Subcutaneous preadipocyte (primary cell): ENCODE results near the gene BTG2. TPM values are rescaled to one million over a fixed set of nuclear protein-coding genes. Genes with fewer than 3 reads are reported as not detected.

Experiments
- small RNA-seq: library from RNA; depleted of rRNA; stranded (forward); fragments of <200 nt; gene quantifications from one replicate; pipeline ENCODE3, GENCODE V24; 2012
- total RNA-seq: library from RNA; depleted of rRNA; stranded (reverse); fragments of >200 nt; gene quantifications from 2 replicates; pipeline ENCODE4 v1.2.3, GENCODE V29; 2012

The BTG2 gene, protein sequence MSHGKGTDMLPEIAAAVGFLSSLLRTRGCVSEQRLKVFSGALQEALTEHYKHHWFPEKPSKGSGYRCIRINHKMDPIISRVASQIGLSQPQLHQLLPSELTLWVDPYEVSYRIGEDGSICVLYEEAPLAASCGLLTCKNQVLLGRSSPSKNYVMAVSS
- 6.8 and 9.9 TPM in 2 replicates for total RNA-seq

DNA sequence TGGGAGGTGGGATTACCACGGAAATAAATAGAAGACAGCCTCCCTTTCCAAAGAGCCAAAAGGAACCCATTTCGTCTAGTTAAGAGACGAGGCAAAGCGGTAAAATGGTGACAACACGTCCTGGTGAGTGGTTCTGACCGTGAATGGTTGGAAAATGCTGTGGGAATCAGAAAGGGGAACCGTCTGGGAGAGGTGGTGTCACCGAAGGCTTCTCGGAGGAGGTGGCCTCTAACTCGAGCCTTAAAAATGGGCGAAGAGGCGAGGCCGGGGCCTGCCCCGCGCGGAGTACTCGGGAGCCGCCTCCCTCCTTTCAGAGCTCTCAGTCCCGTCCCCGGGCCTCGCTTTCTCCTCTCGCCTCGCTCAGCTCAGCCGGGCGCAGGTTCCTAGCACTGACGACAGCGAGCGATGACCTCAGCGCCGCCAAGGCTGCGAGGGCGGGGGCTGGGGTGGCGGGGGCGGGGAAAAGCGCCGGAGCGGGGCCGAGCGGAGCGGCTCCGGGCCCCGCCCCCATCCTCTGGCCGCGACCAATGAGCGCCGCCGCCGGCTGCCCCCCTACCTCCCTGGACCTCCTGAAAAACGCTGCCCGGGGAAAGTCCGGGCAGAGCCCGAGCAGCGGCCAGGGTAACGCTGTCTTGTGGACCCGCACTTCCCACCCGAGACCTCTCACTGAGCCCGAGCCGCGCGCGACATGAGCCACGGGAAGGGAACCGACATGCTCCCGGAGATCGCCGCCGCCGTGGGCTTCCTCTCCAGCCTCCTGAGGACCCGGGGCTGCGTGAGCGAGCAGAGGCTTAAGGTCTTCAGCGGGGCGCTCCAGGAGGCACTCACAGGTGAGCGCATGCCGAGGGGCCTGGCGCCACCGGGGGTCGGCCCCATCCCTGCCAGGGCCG, at the start of gene BTG2:
TSS of gene BTG2 (plus strand) at position 601 of the 890 bp plus-strand sequence. CDS start at position 689, 88 bp downstream.

DNA sequence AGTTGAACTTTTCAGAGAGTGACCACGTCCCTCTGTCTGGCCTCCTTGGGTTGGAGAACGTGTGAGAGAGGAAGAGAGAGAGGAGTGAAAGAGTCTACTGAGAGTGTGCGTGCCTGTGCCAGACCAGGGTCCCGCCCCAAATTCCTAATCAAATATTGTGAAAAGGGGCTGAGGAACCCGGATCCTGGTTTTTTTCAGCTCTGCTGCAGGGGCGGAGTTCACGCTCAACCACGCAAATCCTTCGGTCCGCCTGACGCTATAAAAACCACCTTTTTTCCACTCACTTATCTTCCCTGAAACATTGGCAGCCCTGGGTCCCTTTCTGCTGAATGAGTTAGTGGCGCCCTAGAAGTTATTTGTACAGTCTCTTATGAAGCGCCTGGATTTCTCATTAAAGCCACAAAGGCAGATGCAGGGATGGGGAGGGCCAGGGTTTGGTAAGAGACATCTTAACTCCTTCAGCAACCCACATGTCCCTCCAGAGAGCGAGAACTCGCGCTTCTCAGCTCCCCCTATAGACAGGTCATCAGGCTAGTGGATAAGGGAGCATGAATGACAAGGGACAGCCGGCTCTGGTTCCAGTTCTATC, 45.8 kb downstream of the BTG2 start, which contains the start of gene FMOD:
TSS of gene FMOD (minus strand) at position 86 of the 589 bp plus-strand sequence. CDS start 2,852 bp downstream, outside the sequence.

Small RNA genes lying within 50 kb of the gene (small RNA-seq; reads per million reads assigned to genes)
- gene AL359837.1 (not detected), gene RNU6-487P (0.60 reads per million, percentile 37 among the genes with 10 or more reads in this experiment)

Other genes with a start within 250 kb of the BTG2 start
- gene MYOG, start 219.5 kb upstream of the BTG2 start, total RNA-seq = not detected in 2 replicates
- gene ADORA1, start 177.8 kb upstream of the BTG2 start, total RNA-seq = 0.37 and 0.59 TPM in 2 replicates
- gene MYBPH, start 129.7 kb upstream of the BTG2 start, total RNA-seq = 0.37 and 0.39 TPM in 2 replicates
- 4.5 and 78.6 TPM in 2 replicates for gene CHI3L1, start 118.8 kb upstream of the BTG2 start, total RNA-seq
- not detected in 2 replicates for gene CHIT1, start 75.8 kb upstream of the BTG2 start, total RNA-seq
- gene FMOD, start 45.6 kb downstream of the BTG2 start, total RNA-seq = 0.59 and 3.3 TPM in 2 replicates
- under 0.01 and 0.37 TPM in 2 replicates for gene PRELP, start 170.3 kb downstream of the BTG2 start, total RNA-seq
- gene OPTC, start 188.6 kb downstream of the BTG2 start, total RNA-seq = not detected in 2 replicates